GM04504 (cell line): ENCODE measurements around the gene FADS3.

Source experiments
- DNase-seq: peaks from one replicate; pipeline ENCODE4 v3.0.0-alpha.2; 2012; ENCODE audit warnings: low read depth

FADS3 gene

GRCh38 chr11:61855939-61856680, 35.2 kb downstream of the FADS3 start:
- no peak for DNase-seq

GRCh38 chr11:61854966-61855714, 36.2 kb downstream of the FADS3 start:
- DNase-seq = no peak

- no peak for DNase-seq
Measured at GRCh38 chr11:61854206-61854895, 37.0 kb downstream of the FADS3 start.

GRCh38 chr11:61853698-61854169, 37.6 kb downstream of the FADS3 start:
- DNase-seq = no peak

GRCh38 chr11:61851900-61852295, 39.4 kb downstream of the FADS3 start:
- no peak for DNase-seq

- no peak for DNase-seq
Measured at GRCh38 chr11:61851113-61851899, 40.0 kb downstream of the FADS3 start.

- DNase-seq = no peak
Measured at GRCh38 chr11:61850687-61851086, 40.7 kb downstream of the FADS3 start.

GRCh38 chr11:61848631-61849030, 42.7 kb downstream of the FADS3 start:
- no peak for DNase-seq

GRCh38 chr11:61847914-61848581, 43.3 kb downstream of the FADS3 start:
- DNase-seq = no peak

GRCh38 chr11:61846362-61847020, 44.9 kb downstream of the FADS3 start:
- no peak for DNase-seq

GRCh38 chr11:61844909-61845565, 46.3 kb downstream of the FADS3 start:
- no peak for DNase-seq

- no peak for DNase-seq
Measured at GRCh38 chr11:61842528-61842820, 48.9 kb downstream of the FADS3 start.

GRCh38 chr11:61841636-61842527, 49.5 kb downstream of the FADS3 start:
- DNase-seq = no peak

GRCh38 chr11:61840371-61840770, 51.0 kb downstream of the FADS3 start:
- DNase-seq = no peak

GRCh38 chr11:61839742-61840141, 51.6 kb downstream of the FADS3 start:
- no peak for DNase-seq

- DNase-seq = no peak
Measured at GRCh38 chr11:61838921-61839320, 52.4 kb downstream of the FADS3 start.

- no peak for DNase-seq
Measured at GRCh38 chr11:61838501-61838900, 52.8 kb downstream of the FADS3 start.

- DNase-seq = no peak
Measured at GRCh38 chr11:61837411-61838005, 53.8 kb downstream of the FADS3 start.

GRCh38 chr11:61836193-61836592, 55.2 kb downstream of the FADS3 start:
- DNase-seq = no peak
